NCI-H2029 (cell line): Measurements from ENCODE around the gene PCDHGB2.
"Not testable (repeated sequence)": the region's sequence is repeated elsewhere in the genome, so short reads cannot be mapped to it uniquely, and the experiment has no call there.

Experiments used
- DNase-seq: peaks from one replicate; lab custom pipeline; 2025; lab: John Stamatoyannopoulos, UW

The PCDHGB2 gene

GRCh38 chr5:141384471-141385267, 24.9 kb downstream of the PCDHGB2 start:
- DNase-seq = no peak

- DNase-seq = not testable (repeated sequence)
Observed at GRCh38 chr5:141387557-141388311, 27.9 kb downstream of the PCDHGB2 start, which contains the start of gene PCDHGB4. Gene PCDHGB4 (plus strand): TSS chr5:141387698. CDS start chr5:141387885, 187 bp downstream.

- DNase-seq = no peak
Observed at GRCh38 chr5:141388661-141389060, 28.9 kb downstream of the PCDHGB2 start.

GRCh38 chr5:141389153-141390042, 29.6 kb downstream of the PCDHGB2 start:
- DNase-seq = no peak

- DNase-seq = no peak
Observed at GRCh38 chr5:141392429-141393198, 32.8 kb downstream of the PCDHGB2 start, which contains the start of gene PCDHGA8. Gene PCDHGA8 (plus strand): TSS chr5:141392633. CDS start chr5:141392814, 181 bp downstream.

GRCh38 chr5:141393267-141393666, 33.5 kb downstream of the PCDHGB2 start:
- no peak for DNase-seq

GRCh38 chr5:141394401-141395187, 34.8 kb downstream of the PCDHGB2 start:
- DNase-seq = not testable (repeated sequence)

GRCh38 chr5:141397756-141398551, 38.2 kb downstream of the PCDHGB2 start, which contains the start of gene PCDHGB5:
Gene PCDHGB5 (plus strand): TSS chr5:141397947. CDS start chr5:141398128, 181 bp downstream.
- not testable (repeated sequence) for DNase-seq

- no peak for DNase-seq
Observed at GRCh38 chr5:141398608-141399007, 38.8 kb downstream of the PCDHGB2 start.

- no peak for DNase-seq
Observed at GRCh38 chr5:141399555-141400258, 39.9 kb downstream of the PCDHGB2 start.

GRCh38 chr5:141402553-141403243, 42.9 kb downstream of the PCDHGB2 start, which contains the start of gene PCDHGA9:
Gene PCDHGA9 (plus strand): TSS chr5:141402778. CDS start chr5:141402953, 175 bp downstream.
- no peak for DNase-seq

- no peak for DNase-seq
Observed at GRCh38 chr5:141403387-141403786, 43.6 kb downstream of the PCDHGB2 start.

- DNase-seq = not testable (repeated sequence)
Observed at GRCh38 chr5:141407790-141408505, 48.2 kb downstream of the PCDHGB2 start, which contains the start of gene PCDHGB6. Gene PCDHGB6 (plus strand): TSS chr5:141408021. CDS start chr5:141408203, 182 bp downstream.

- no peak for DNase-seq
Observed at GRCh38 chr5:141409598-141410306, 50.0 kb downstream of the PCDHGB2 start.

- DNase-seq = no peak
Observed at GRCh38 chr5:141411575-141411974, 51.8 kb downstream of the PCDHGB2 start.
